ENCODE data around the gene PPP1R9B.

The PPP1R9B gene

GRCh38 chr17:50150354-50151040 lies at the start of gene PPP1R9B:
TSS of gene PPP1R9B (minus strand) at chr17:50150677. CDS start at chr17:50150513, 164 bp downstream.
- DNase-seq (ENCODE audit: low read depth in 1 of 2, low spot score in 1 of 2), result no peak

- peak; percentile 22 to 40 for DNase-seq (ENCODE audit: low read depth in 1 of 2, low spot score in 1 of 2)
These were observed 49.5 kb upstream of the PPP1R9B start for GRCh38 chr17:50199803-50200456.

GRCh38 chr17:50199211-50199802 lies 48.8 kb upstream of the PPP1R9B start:
- no peak for DNase-seq (ENCODE audit: low read depth in 1 of 2, low spot score in 1 of 2)

- peak; percentile 22 to 49 for DNase-seq (ENCODE audit: low read depth in 1 of 2, low spot score in 1 of 2)
These were observed 47.7 kb upstream of the PPP1R9B start for GRCh38 chr17:50198026-50198669.

- no peak for DNase-seq (ENCODE audit: low read depth in 1 of 2, low spot score in 1 of 2)
These were observed 46.3 kb upstream of the PPP1R9B start for GRCh38 chr17:50196826-50197225.

GRCh38 chr17:50196036-50196435 lies 45.6 kb upstream of the PPP1R9B start:
- no peak for DNase-seq (ENCODE audit: low read depth in 1 of 2, low spot score in 1 of 2)

- DNase-seq (ENCODE audit: low read depth in 1 of 2, low spot score in 1 of 2), result no peak
These were observed 44.7 kb upstream of the PPP1R9B start for GRCh38 chr17:50194934-50195865.

GRCh38 chr17:50194140-50194933 lies 43.9 kb upstream of the PPP1R9B start:
- no peak for DNase-seq (ENCODE audit: low read depth in 1 of 2, low spot score in 1 of 2)

- DNase-seq (ENCODE audit: low read depth in 1 of 2, low spot score in 1 of 2), result no peak
These were observed 42.3 kb upstream of the PPP1R9B start for GRCh38 chr17:50192618-50193291.

- DNase-seq (ENCODE audit: low read depth in 1 of 2, low spot score in 1 of 2), result no peak
These were observed 41.7 kb upstream of the PPP1R9B start for GRCh38 chr17:50192144-50192617.

GRCh38 chr17:50191359-50192143 lies 41.1 kb upstream of the PPP1R9B start:
- DNase-seq (ENCODE audit: low read depth in 1 of 2, low spot score in 1 of 2), result no peak

GRCh38 chr17:50190603-50191358 lies 40.3 kb upstream of the PPP1R9B start:
- no peak for DNase-seq (ENCODE audit: low read depth in 1 of 2, low spot score in 1 of 2)

- no peak for DNase-seq (ENCODE audit: low read depth in 1 of 2, low spot score in 1 of 2)
These were observed 39.8 kb upstream of the PPP1R9B start for GRCh38 chr17:50190293-50190602.

GRCh38 chr17:50189550-50190292 lies 39.2 kb upstream of the PPP1R9B start:
- no peak for DNase-seq (ENCODE audit: low read depth in 1 of 2, low spot score in 1 of 2)

GRCh38 chr17:50188921-50189549 lies 38.6 kb upstream of the PPP1R9B start:
- no peak for DNase-seq (ENCODE audit: low read depth in 1 of 2, low spot score in 1 of 2)

- DNase-seq (ENCODE audit: low read depth in 1 of 2, low spot score in 1 of 2), result no peak
These were observed 38.0 kb upstream of the PPP1R9B start for GRCh38 chr17:50188531-50188920.

Measured in stimulated activated CD4-positive, alpha-beta T cell treated with anti-CD3 and anti-CD28 coated beads, Interleukin-15, amount 100 ng/mL, for 1 hour (primary cell).